Nephron (organoid): Measurements from ENCODE around the gene SYT1.

Experiments
- H3K27ac Mint-ChIP-seq, 3 experiments: 2 replicates each; pipeline ENCODE4 v1.8.0; 2020; ENCODE audit warnings: mixed read lengths in 3 of 3, mild to moderate bottlenecking in 2 of 3, moderate library complexity in 1 of 3
- H3K27me3 Mint-ChIP-seq: 2 replicates; pipeline ENCODE4 v1.8.0; 2021; ENCODE audit warnings: low read depth, mild to moderate bottlenecking, moderate library complexity, mixed read lengths
- H3K36me3 Mint-ChIP-seq: 2 replicates; pipeline ENCODE4 v1.8.0; 2020; ENCODE audit warnings: low read depth, mixed read lengths
- H3K4me1 Mint-ChIP-seq: 2 replicates; pipeline ENCODE4 v1.8.0; 2020; ENCODE audit warnings: mixed read lengths
- H3K4me3 Mint-ChIP-seq, 3 experiments: 2 replicates each; pipeline ENCODE4 v1.8.0; 2020; ENCODE audit warnings: mild to moderate bottlenecking in 3 of 3, mixed read lengths in 3 of 3, moderate library complexity in 2 of 3
- H3K9me3 Mint-ChIP-seq: 2 replicates; pipeline ENCODE4 v1.8.0; 2020; ENCODE audit warnings: mixed read lengths
- CTCF ChIP-seq, 3 experiments: fragments of 200-600 bp; sonication (generic); IDR thresholded peaks; one replicate each; pipeline ENCODE4 v1.5.0; 2021; ENCODE audit warnings: antibody characterized with exemption in 3 of 3; ENCODE audit not compliant: unreplicated experiment in 3 of 3

The SYT1 gene

GRCh38 chr12:79370021-79370420 lies 505.4 kb downstream of the SYT1 start:
- no peaks in the 10 kb centered on the region for H3K36me3 Mint-ChIP-seq
- peaks cover 14% of the 10 kb centered on the region for H3K4me1 Mint-ChIP-seq
- no peak overlapping the region for H3K4me3 Mint-ChIP-seq
- H3K27me3 Mint-ChIP-seq, result no peaks in the 10 kb centered on the region
- no peak for TF ChIP-seq CTCF (IDR thresholded peaks at IDR 0.05; ENCODE audit: unreplicated experiment in 3 of 3)
- H3K27ac Mint-ChIP-seq, result peak overlapping the region; percentile 2 to 91 (median 36)
- H3K9me3 Mint-ChIP-seq, result no peaks in the 10 kb centered on the region

GRCh38 chr12:79371226-79371625 lies 506.7 kb downstream of the SYT1 start:
- Mint-ChIP-seq H3K27ac (peak overlapping the region in 1 of 3 experiments; percentile 5), H3K4me1 (peaks cover 14% of the 10 kb centered on the region), H3K36me3 (no peaks in the 10 kb centered on the region), H3K4me3 (no peak overlapping the region), H3K27me3 (no peaks in the 10 kb centered on the region), H3K9me3 (no peaks in the 10 kb centered on the region)
- TF ChIP-seq CTCF (IDR thresholded peaks at IDR 0.05; ENCODE audit: unreplicated experiment in 3 of 3), result no peak

GRCh38 chr12:79373896-79374499 lies 509.4 kb downstream of the SYT1 start:
- Mint-ChIP-seq H3K4me1 (peaks cover 14% of the 10 kb centered on the region), H3K4me3 (no peak overlapping the region), H3K9me3 (no peaks in the 10 kb centered on the region), H3K27me3 (no peaks in the 10 kb centered on the region), H3K27ac (peak overlapping the region in 1 of 3 experiments; percentile 63), H3K36me3 (no peaks in the 10 kb centered on the region)
- peak; percentile 62 to 69 (median 66) for TF ChIP-seq CTCF (IDR thresholded peaks at IDR 0.05; ENCODE audit: unreplicated experiment in 3 of 3)

- no peak for TF ChIP-seq CTCF (IDR thresholded peaks at IDR 0.05; ENCODE audit: unreplicated experiment in 3 of 3)
- Mint-ChIP-seq H3K27ac (no peak overlapping the region), H3K9me3 (no peaks in the 10 kb centered on the region), H3K27me3 (no peaks in the 10 kb centered on the region), H3K4me1 (peaks cover 13% of the 10 kb centered on the region), H3K4me3 (no peak overlapping the region), H3K36me3 (no peaks in the 10 kb centered on the region)
These were observed 510.0 kb downstream of the SYT1 start for GRCh38 chr12:79374545-79374944.

- TF ChIP-seq CTCF (IDR thresholded peaks at IDR 0.05; ENCODE audit: unreplicated experiment in 3 of 3), result no peak
- H3K4me1 Mint-ChIP-seq, result peaks cover 8% of the 10 kb centered on the region
- H3K4me3 Mint-ChIP-seq, result no peak overlapping the region
- no peak overlapping the region for H3K27ac Mint-ChIP-seq
- no peaks in the 10 kb centered on the region for H3K36me3 Mint-ChIP-seq
- H3K27me3 Mint-ChIP-seq, result no peaks in the 10 kb centered on the region
- no peaks in the 10 kb centered on the region for H3K9me3 Mint-ChIP-seq
These were observed 510.5 kb downstream of the SYT1 start for GRCh38 chr12:79375050-79375449.

GRCh38 chr12:79378496-79378895 lies 513.9 kb downstream of the SYT1 start:
- Mint-ChIP-seq H3K27me3 (no peaks in the 10 kb centered on the region), H3K27ac (no peak overlapping the region), H3K36me3 (no peaks in the 10 kb centered on the region), H3K9me3 (no peaks in the 10 kb centered on the region), H3K4me1 (no peaks in the 10 kb centered on the region), H3K4me3 (no peak overlapping the region)
- no peak for TF ChIP-seq CTCF (IDR thresholded peaks at IDR 0.05; ENCODE audit: unreplicated experiment in 3 of 3)
